Fibroblast of lung (primary cell): ENCODE results near the gene TAS2R38. TPM values are rescaled to one million over a fixed set of nuclear protein-coding genes. Genes with fewer than 3 reads are reported as not detected.

Experiments used
- DNase-seq, 2 donors: peaks; one replicate each; pipeline versions ENCODE4 v3.0.0 to v3.0.0-alpha.2; 2010; ENCODE audit warnings: low read depth in 2 of 2
- H2AFZ ChIP-seq: 2 replicates; pipeline ENCODE4 v1.5.1; 2012; ENCODE audit warnings: low read length, control low read depth, inconsistent platforms
- H3K27ac ChIP-seq: 2 replicates; pipeline ENCODE4 v1.5.1; 2011; ENCODE audit warnings: low read length, control low read depth; ENCODE audit not compliant: insufficient read depth
- H3K27me3 ChIP-seq: 2 replicates; pipeline ENCODE4 v1.5.1; 2011; ENCODE audit warnings: mild to moderate bottlenecking, low read length; ENCODE audit not compliant: control insufficient read depth, insufficient read depth
- H3K36me3 ChIP-seq: 2 replicates; pipeline ENCODE4 v1.5.1; 2011; ENCODE audit warnings: low read length; ENCODE audit not compliant: control insufficient read depth, insufficient read depth
- H3K4me1 ChIP-seq: 2 replicates; pipeline ENCODE4 v1.5.1; 2011; ENCODE audit warnings: low read length; ENCODE audit not compliant: control insufficient read depth, insufficient read depth; ENCODE audit errors: extremely low read depth
- H3K4me2 ChIP-seq: 2 replicates; pipeline ENCODE4 v1.5.1; 2011; ENCODE audit warnings: low read length, control low read depth; ENCODE audit not compliant: insufficient read depth; ENCODE audit errors: extremely low read depth
- H3K4me3 ChIP-seq, 4 experiments: fragments of 200-600 bp in 1 of 4; sonication (generic) in 1 of 4; replicated peaks in 1 of 4; 2 replicates each; pipeline ENCODE4 v1.5.1; 2011 to 2016; ENCODE audit warnings: low read length in 4 of 4, low read depth in 3 of 4, mild to moderate bottlenecking in 3 of 4, control low read depth in 2 of 4, inconsistent platforms in 1 of 4, mixed read lengths in 1 of 4; ENCODE audit not compliant: insufficient read depth in 1 of 4; ENCODE audit errors: control extremely low read depth in 1 of 4
- H3K79me2 ChIP-seq: 2 replicates; pipeline ENCODE4 v1.5.1; 2012; ENCODE audit warnings: mild to moderate bottlenecking, low read length, inconsistent platforms; ENCODE audit not compliant: control insufficient read depth, insufficient read depth
- H3K9ac ChIP-seq: 2 replicates; pipeline ENCODE4 v1.5.1; 2011; ENCODE audit warnings: mild to moderate bottlenecking, low read length, control low read depth; ENCODE audit not compliant: insufficient read depth
- H3K9me3 ChIP-seq: 2 replicates; pipeline ENCODE4 v1.5.1; 2012; ENCODE audit warnings: low read depth, low read length; ENCODE audit not compliant: control insufficient read depth, insufficient read depth
- H4K20me1 ChIP-seq: 2 replicates; pipeline ENCODE4 v1.5.1; 2011; ENCODE audit warnings: low read length; ENCODE audit not compliant: control insufficient read depth, insufficient read depth; ENCODE audit errors: extremely low read depth
- EZH2 ChIP-seq: IDR thresholded peaks from 2 replicates; pipeline ENCODE4 v1.5.1; 2012; ENCODE audit warnings: low read length, control low read depth, mild to moderate bottlenecking; ENCODE audit errors: missing control alignments
- polyA plus RNA-seq, 2 donors: library from polyadenylated mRNA; depleted of rRNA in 1 of 2; stranded (reverse) in 1 of 2; unstranded in 1 of 2; fragments of >200 nt; gene quantifications; 2 replicates each; pipeline ENCODE4 v1.2.1, GENCODE V29; 2011 to 2012; ENCODE audit warnings: missing spikeins in 1 of 2
- total RNA-seq: library from RNA; depleted of rRNA; stranded (reverse); fragments of >200 nt; gene quantifications from 2 replicates; pipeline ENCODE4 v1.2.1, GENCODE V29; 2014
- TF ChIP-seq, protein P1 (sequence below), 2 donors: IDR thresholded peaks in 1 of 2; conservative IDR thresholded peaks in 1 of 2; 1 replicate in 1 of 2; 2 replicates in 1 of 2; pipeline ENCODE4 v1.5.1; 2011 to 2012; ENCODE audit warnings: low read length in 2 of 2, control low read depth in 1 of 2, inconsistent platforms in 1 of 2, low read depth in 1 of 2, mild to moderate bottlenecking in 1 of 2

The TAS2R38 gene
- total and polyA plus RNA-seq, 2 donors (not counting 1 experiment from before 2014, with no cell fraction given), result not detected

DNA sequence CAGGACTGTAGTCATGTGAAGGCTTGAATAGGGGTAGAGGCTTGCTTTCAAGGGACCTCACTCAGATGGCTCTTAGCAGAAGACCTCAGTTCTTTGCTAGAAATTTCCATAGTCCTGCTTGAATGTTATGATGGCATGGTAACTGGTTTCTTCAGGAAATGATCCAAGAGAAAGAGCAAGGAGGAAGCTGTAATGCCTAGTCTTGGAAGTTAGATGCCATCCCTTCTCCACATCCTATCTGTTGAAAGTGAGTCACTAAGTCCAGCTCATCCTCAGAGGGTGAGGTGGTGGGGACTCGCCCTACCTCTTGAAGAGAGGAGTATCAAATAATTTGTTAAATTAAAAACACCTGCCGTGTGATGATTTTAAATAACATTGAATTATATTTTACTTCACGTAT lies 26.7 kb upstream of the TAS2R38 start:
- TF ChIP-seq EZH2, result no peak
- TF ChIP-seq, protein P1, sequence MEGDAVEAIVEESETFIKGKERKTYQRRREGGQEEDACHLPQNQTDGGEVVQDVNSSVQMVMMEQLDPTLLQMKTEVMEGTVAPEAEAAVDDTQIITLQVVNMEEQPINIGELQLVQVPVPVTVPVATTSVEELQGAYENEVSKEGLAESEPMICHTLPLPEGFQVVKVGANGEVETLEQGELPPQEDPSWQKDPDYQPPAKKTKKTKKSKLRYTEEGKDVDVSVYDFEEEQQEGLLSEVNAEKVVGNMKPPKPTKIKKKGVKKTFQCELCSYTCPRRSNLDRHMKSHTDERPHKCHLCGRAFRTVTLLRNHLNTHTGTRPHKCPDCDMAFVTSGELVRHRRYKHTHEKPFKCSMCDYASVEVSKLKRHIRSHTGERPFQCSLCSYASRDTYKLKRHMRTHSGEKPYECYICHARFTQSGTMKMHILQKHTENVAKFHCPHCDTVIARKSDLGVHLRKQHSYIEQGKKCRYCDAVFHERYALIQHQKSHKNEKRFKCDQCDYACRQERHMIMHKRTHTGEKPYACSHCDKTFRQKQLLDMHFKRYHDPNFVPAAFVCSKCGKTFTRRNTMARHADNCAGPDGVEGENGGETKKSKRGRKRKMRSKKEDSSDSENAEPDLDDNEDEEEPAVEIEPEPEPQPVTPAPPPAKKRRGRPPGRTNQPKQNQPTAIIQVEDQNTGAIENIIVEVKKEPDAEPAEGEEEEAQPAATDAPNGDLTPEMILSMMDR (conservative IDR thresholded peaks at IDR 0.05 in 1 of 2, IDR thresholded peaks at IDR 0.05 in 1 of 2; ENCODE audit: low read depth in 1 of 2, low read length in 2 of 2), result no peak
- DNase-seq, result no peak
- no peaks in the 10 kb centered on the region for H3K9me3 ChIP-seq
- no peak overlapping the region for H3K27ac ChIP-seq
- H2AFZ ChIP-seq, result no peak overlapping the region
- H3K4me2 ChIP-seq, result no peak overlapping the region
- no peak overlapping the region for H3K9ac ChIP-seq
- H4K20me1 ChIP-seq, result no peaks in the 10 kb centered on the region
- no peaks in the 10 kb centered on the region for H3K4me1 ChIP-seq
- no peaks in the 10 kb centered on the region for H3K79me2 ChIP-seq
- H3K4me3 ChIP-seq, result no peak overlapping the region
- no peaks in the 10 kb centered on the region for H3K27me3 ChIP-seq
- H3K36me3 ChIP-seq, result no peaks in the 10 kb centered on the region

DNA sequence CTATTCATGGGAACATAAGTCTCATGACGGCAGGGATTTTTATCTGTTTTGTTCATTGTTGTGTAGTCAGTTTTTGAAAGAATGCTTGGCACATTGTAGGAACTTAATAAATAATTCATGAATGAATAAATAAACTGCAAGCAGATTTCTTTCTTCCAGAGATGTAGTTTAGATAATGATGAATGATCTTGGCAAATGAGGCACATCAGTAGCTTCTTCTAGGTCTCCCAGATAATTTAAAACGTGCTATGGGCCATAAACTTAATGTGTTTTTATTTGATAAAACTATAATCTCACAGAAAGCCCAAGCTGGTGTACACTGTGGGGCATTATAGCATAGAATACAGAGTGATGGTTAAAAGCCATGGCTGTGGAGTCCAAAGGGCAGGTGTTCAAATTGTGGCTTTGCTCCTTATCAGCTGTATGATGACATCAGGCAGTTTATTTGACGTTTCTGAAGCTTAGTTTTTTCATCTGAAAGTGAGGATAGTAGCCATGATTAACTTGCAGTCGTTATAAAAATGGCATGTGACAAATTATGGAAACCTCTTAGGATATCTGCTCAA lies 25.6 kb upstream of the TAS2R38 start:
- no peaks in the 10 kb centered on the region for H3K36me3 ChIP-seq
- H3K79me2 ChIP-seq, result no peaks in the 10 kb centered on the region
- no peak overlapping the region for H3K27ac ChIP-seq
- H3K4me3 ChIP-seq, result no peak overlapping the region
- no peaks in the 10 kb centered on the region for H4K20me1 ChIP-seq
- no peaks in the 10 kb centered on the region for H3K27me3 ChIP-seq
- DNase-seq, result no peak
- H3K9ac ChIP-seq, result no peak overlapping the region
- no peaks in the 10 kb centered on the region for H3K4me1 ChIP-seq
- H3K4me2 ChIP-seq, result no peak overlapping the region
- no peaks in the 10 kb centered on the region for H3K9me3 ChIP-seq
- no peak overlapping the region for H2AFZ ChIP-seq
- TF ChIP-seq, protein P1 (conservative IDR thresholded peaks at IDR 0.05 in 1 of 2, IDR thresholded peaks at IDR 0.05 in 1 of 2; ENCODE audit: low read depth in 1 of 2, low read length in 2 of 2), result no peak
- no peak for TF ChIP-seq EZH2

DNA sequence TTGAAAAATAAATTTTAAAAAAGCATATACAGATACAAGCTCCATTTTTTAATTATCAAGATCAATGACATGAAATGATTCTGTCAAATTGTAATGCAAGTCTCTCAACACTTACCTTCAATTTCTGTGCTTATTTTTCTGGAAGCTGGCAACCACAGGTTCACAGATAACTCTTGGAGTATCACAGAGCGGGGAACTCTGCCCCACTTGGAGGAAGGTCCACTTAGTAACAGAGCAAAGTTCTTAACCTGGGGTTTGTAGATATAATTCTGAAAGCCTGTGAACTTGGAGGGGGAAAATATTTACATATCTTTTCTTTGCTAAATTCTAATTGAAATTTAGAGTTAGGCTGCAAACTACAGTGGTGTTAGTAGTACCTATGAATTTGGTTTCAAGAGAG lies 19.8 kb upstream of the TAS2R38 start:
- Histone ChIP-seq H3K27ac (no peak overlapping the region), H3K9me3 (no peaks in the 10 kb centered on the region), H3K79me2 (no peaks in the 10 kb centered on the region), H3K4me3 (no peak overlapping the region), H2AFZ (no peak overlapping the region), H3K36me3 (no peaks in the 10 kb centered on the region), H4K20me1 (no peaks in the 10 kb centered on the region), H3K4me1 (no peaks in the 10 kb centered on the region), H3K9ac (no peak overlapping the region), H3K27me3 (no peaks in the 10 kb centered on the region), H3K4me2 (no peak overlapping the region)
- no peak for DNase-seq
- TF ChIP-seq, protein P1 (conservative IDR thresholded peaks at IDR 0.05 in 1 of 2, IDR thresholded peaks at IDR 0.05 in 1 of 2; ENCODE audit: low read depth in 1 of 2, low read length in 2 of 2), result no peak
- TF ChIP-seq EZH2, result no peak
